ENCODE results near the gene PMM2.

Gene PMM2

DNA sequence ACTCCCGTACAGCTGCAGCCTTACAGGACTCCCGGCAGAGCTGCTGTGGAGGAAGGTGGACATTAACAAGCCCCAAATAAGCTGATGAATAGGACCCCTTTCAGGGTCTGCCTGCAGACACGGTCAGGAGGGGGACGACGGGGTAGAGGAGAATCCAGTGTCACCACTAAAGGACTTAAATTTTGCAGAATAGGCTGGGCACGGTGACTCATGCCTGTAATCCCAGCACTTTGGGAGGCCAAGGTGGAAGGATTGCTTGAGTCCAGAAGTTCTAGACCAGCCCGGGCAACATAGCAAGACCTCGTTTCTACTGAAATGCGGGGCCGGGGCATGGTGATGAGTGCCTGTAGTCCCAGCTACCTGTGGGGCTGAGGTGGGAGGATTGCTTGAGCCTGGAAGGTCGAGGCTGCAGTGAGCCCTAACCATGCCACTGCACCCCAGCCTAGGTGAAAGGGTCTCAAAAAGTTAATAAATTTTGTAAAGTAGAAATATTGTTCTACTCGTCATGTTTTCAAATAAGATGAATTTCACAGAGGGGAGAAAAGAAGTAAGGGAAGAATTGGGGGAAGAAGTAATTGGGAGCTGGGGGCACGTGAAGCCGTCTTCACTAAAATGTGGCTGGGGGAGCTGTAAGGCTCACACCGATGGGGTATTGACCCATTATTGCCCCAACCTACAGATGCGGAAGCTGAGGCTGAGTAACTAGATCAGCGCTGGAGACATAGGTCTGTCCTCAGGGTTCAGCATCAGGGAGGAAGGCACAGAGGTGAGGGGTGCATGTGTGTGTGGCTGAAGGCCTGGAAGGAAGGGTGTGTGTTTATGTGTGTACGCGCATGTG is 89.2 kb downstream of the PMM2 start:
- no peak overlapping the region for H3K4me3 ChIP-seq (ENCODE audit: low read depth, low read length)
- TF ChIP-seq, protein P1, sequence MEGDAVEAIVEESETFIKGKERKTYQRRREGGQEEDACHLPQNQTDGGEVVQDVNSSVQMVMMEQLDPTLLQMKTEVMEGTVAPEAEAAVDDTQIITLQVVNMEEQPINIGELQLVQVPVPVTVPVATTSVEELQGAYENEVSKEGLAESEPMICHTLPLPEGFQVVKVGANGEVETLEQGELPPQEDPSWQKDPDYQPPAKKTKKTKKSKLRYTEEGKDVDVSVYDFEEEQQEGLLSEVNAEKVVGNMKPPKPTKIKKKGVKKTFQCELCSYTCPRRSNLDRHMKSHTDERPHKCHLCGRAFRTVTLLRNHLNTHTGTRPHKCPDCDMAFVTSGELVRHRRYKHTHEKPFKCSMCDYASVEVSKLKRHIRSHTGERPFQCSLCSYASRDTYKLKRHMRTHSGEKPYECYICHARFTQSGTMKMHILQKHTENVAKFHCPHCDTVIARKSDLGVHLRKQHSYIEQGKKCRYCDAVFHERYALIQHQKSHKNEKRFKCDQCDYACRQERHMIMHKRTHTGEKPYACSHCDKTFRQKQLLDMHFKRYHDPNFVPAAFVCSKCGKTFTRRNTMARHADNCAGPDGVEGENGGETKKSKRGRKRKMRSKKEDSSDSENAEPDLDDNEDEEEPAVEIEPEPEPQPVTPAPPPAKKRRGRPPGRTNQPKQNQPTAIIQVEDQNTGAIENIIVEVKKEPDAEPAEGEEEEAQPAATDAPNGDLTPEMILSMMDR (conservative IDR thresholded peaks at IDR 0.05; ENCODE audit: low read depth, low read length), result no peak
- DNase-seq (ENCODE audit: low read depth), result no peak

DNA sequence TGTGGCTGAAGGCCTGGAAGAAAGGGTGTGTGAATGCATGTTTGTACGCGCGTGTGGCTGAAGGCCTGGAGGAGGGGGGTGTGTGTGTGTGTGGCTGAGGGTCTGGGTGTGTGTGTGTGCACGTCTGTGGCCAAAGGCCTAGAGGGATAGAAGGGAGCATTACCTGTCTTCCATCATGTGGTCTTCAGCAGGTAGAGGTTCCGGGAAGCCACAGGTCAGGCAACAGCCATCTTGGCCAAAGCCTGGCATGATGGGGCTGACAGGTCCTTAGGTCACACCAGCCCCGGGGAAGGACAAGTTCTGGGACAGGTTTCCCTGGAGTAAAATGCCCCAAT is 89.8 kb downstream of the PMM2 start:
- no peak for DNase-seq (ENCODE audit: low read depth)
- no peak overlapping the region for H3K4me3 ChIP-seq (ENCODE audit: low read depth, low read length)
- TF ChIP-seq, protein P1 (conservative IDR thresholded peaks at IDR 0.05; ENCODE audit: low read depth, low read length), result no peak

DNA sequence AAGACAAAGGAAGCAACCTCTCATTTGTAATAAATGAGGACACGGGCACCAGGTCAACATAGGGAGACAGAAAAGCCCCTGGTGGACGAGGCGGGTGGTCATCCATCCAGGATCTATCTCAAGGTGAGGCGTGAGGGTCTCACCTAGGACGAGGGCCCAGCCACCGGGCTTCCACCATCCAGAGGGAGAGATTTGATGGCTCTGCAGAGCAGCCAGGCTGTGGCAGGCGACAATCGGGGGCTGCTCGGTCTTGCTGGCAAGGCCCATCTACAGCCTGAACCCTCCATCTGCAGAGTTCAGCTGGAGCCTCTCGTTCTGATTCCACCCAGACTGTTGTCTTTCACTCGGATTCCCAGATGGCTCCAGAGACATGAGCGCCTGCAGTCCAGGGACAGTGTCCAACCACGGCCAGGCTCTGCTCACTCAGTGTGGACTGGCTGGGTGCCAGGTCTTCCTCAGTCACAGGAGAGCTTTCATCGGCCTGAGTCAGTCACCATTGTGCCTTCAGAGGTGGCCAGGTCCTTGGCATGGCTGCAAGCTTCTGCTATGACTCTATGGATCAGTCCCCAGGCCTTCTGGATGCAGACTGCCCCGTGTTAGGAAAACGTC is 90.4 kb downstream of the PMM2 start:
- TF ChIP-seq, protein P1 (conservative IDR thresholded peaks at IDR 0.05; ENCODE audit: low read depth, low read length), result no peak
- DNase-seq (ENCODE audit: low read depth), result no peak

DNA sequence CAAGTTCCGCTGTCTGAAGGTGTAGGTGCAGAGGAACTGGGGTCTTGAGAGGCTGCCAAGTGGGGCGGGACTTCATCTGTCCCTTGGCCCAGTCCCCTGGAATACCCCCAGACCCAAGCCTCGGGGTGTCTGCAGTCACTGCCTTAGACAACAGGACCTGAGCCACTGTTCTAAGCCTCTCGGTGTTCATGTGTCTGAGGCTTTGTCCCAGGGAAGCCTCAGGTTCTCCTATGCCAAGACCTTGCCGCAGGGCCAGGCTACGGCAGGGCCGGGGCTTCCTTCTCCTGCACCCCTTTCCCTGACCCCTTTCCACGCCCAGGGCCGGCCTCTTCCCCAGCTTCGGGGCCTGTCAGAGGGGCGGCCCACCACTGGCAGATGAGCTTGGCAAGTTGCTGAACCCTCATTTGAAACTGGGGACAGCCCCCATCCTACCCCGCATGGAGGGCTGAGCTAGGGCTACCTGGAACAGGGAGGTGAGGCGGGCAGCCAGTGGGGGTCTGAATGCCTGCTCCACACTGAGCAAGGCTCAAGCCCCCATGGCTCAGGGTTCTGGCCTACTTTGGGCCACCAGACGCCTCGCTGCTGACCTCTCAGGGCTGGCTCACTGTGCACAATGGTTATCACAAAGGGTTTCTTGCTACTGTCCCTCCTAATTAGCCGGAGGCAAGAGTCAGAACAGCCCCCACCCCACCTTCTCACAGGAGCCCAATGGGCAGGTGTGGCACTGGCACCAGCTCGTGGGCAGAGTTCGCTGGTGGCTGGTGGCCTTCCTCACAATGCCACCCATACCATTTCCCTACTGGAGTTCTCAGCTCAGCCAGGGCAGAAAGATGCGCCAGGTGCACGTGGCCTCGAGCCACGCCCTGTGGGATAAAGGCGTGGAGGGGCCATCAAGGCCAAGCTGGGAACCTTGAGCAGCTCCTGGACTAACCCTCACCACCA is 91.6 kb downstream of the PMM2 start:
- no peak overlapping the region for H3K4me3 ChIP-seq (ENCODE audit: low read depth, low read length)
- TF ChIP-seq, protein P1 (conservative IDR thresholded peaks at IDR 0.05; ENCODE audit: low read depth, low read length), result no peak
- no peak for DNase-seq (ENCODE audit: low read depth)

More for the DNA sequence above, 90.4 kb downstream of the PMM2 start:
- H3K4me3 ChIP-seq (ENCODE audit: low read depth, low read length), result no peak overlapping the region

DNA sequence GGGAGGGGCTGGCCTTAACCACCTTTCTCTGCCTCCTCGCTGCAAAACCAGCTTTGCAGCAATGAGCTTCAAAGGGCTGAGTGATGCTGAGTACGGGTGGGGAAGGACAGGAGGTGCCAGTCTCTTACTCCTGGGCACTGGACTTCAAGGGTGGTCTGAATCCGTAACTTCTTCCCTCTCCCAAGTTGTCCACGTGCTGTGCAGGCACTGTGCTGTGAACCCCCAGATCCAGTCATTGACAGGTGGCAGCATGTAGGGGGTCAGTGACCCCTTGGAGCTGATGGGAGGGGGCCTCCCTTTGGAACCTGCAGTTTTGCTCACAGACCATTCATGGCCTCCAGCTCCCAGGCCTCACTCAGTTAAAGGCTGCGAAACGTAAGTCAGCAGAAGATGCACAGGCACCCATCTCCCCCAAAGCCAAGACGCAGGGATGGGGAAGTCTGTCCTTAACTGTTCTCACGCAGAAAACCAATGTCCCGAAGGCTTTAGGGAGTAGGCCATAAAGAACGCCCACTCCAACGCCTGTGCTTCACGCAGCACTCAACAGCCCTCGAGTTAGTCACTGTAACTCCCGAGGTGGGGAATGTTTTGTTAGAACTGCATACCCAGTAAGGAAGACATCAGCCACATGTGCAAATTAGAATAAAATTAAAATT is 92.4 kb downstream of the PMM2 start:
- DNase-seq (ENCODE audit: low read depth), result no peak
- TF ChIP-seq, protein P1 (conservative IDR thresholded peaks at IDR 0.05; ENCODE audit: low read depth, low read length), result no peak
- H3K4me3 ChIP-seq (ENCODE audit: low read depth, low read length), result no peak overlapping the region

DNA sequence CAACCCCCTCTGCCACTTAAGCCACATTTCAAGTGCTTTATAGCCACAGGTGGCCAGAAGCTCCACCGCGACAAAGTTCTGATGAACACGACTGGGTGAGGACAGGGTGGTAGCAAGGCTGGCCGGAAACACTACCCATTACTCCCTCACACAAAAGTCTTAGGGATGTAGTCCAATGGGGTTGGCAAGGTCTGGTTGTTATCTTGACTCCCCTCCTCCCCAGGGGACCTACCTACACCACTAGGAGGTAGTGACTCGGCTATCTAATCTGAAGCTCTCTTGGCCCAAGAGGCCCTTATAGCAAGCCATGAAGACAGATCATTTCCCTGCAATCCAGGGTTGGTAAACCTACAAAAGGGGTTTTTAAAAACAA is 92.9 kb downstream of the PMM2 start:
- DNase-seq (ENCODE audit: low read depth), result no peak
- TF ChIP-seq, protein P1 (conservative IDR thresholded peaks at IDR 0.05; ENCODE audit: low read depth, low read length), result no peak
- no peak overlapping the region for H3K4me3 ChIP-seq (ENCODE audit: low read depth, low read length)
